T-cell (primary cell): Measurements from ENCODE around the gene GLRX. TPM values are rescaled to one million over a fixed set of nuclear protein-coding genes. Genes with fewer than 3 reads are reported as not detected.
A peak's percentile ranks its signal among the peaks of the same experiment; 100 is the strongest.
"Not testable (repeated sequence)": the region's sequence is repeated elsewhere in the genome, so short reads cannot be mapped to it uniquely, and the experiment has no call there.

Experiments used
- ATAC-seq, 4 experiments: fragments of 200-7000 bp in 3 of 4; fragments of 150-1000 bp in 1 of 4; cut with Tn5 transposase; replicated peaks in 1 of 4; 1 replicate in 3 of 4; 2 replicates in 1 of 4; pipeline ENCODE4 v1.10.0; 2021; ENCODE audit warnings: moderate library complexity in 3 of 4, mild to moderate bottlenecking in 2 of 4, moderate number of reproducible peaks in 1 of 4
- CTCF ChIA-PET, 2 donors: fragments of 300-600 bp; sonication (Branson Sonifier 250); formaldehyde crosslinking; loops; one replicate each; lab custom pipeline; 2022; ENCODE audit warnings: antibody characterized with exemption in 2 of 2; lab: Charles Lee
- POLR2A ChIA-PET, 2 donors: fragments of 300-600 bp; sonication (Branson Sonifier 250); formaldehyde crosslinking; loops; one replicate each; lab custom pipeline; 2022; ENCODE audit warnings: antibody characterized with exemption in 2 of 2; lab: Charles Lee
- DNase-seq, 35 experiments: peaks; one replicate each; pipeline versions ENCODE4 v3.0.0 to v3.0.0-alpha.2; 2013 to 2023
- H3K27ac ChIP-seq: one replicate; pipeline ENCODE4 v1.5.1; 2013; ENCODE audit warnings: low read length
- H3K27me3 ChIP-seq, 2 experiments: replicated peaks in 1 of 2; 1 replicate in 1 of 2; 2 replicates in 1 of 2; pipeline versions ENCODE4 v1.6.1 to v1.7.0; 2013; ENCODE audit warnings: low read length in 1 of 2, mixed read lengths in 1 of 2; ENCODE audit not compliant: control insufficient read depth in 2 of 2, insufficient read depth in 2 of 2; ENCODE audit errors: extremely low read depth in 1 of 2
- H3K36me3 ChIP-seq, 2 donors: 1 replicate in 1 of 2; 2 replicates in 1 of 2; pipeline versions ENCODE4 v1.6.1 to v1.7.0; 2013; ENCODE audit warnings: low read length in 1 of 2; ENCODE audit not compliant: control insufficient read depth in 2 of 2, insufficient read depth in 1 of 2; ENCODE audit errors: extremely low read depth in 1 of 2
- H3K4me1 ChIP-seq, 2 experiments: 1 replicate in 1 of 2; 2 replicates in 1 of 2; pipeline versions ENCODE4 v1.6.1 to v1.7.0; 2013; ENCODE audit warnings: low read length in 2 of 2, mixed read lengths in 1 of 2; ENCODE audit not compliant: insufficient read depth in 2 of 2, control insufficient read depth in 1 of 2; ENCODE audit errors: extremely low read depth in 1 of 2
- H3K4me3 ChIP-seq, 2 donors: 1 replicate in 1 of 2; 2 replicates in 1 of 2; pipeline versions ENCODE4 v1.5.1 to v1.7.0; 2013; ENCODE audit warnings: mild to moderate bottlenecking in 2 of 2, low read length in 1 of 2, moderate library complexity in 1 of 2; ENCODE audit not compliant: control insufficient read depth in 1 of 2; ENCODE audit errors: extremely low read depth in 1 of 2
- H3K9me3 ChIP-seq: 2 replicates; pipeline ENCODE4 v1.7.0; 2013
- H3K27ac Mint-ChIP-seq, 2 donors: one replicate each; pipeline ENCODE4 v1.8.0; 2020 to 2021; ENCODE audit warnings: mild to moderate bottlenecking in 2 of 2, mixed read lengths in 2 of 2
- H3K27me3 Mint-ChIP-seq, 2 donors: one replicate each; pipeline ENCODE4 v1.8.0; 2021 to 2022; ENCODE audit warnings: mixed read lengths in 2 of 2
- H3K36me3 Mint-ChIP-seq: one replicate; pipeline ENCODE4 v1.8.0; 2021; ENCODE audit warnings: mixed read lengths
- H3K4me1 Mint-ChIP-seq, 3 donors: one replicate each; pipeline ENCODE4 v1.8.0; 2020 to 2022; ENCODE audit warnings: mixed read lengths in 3 of 3, mild to moderate bottlenecking in 1 of 3
- H3K4me3 Mint-ChIP-seq, 3 donors: one replicate each; pipeline ENCODE4 v1.8.0; 2020 to 2022; ENCODE audit warnings: mild to moderate bottlenecking in 3 of 3, mixed read lengths in 3 of 3, moderate library complexity in 3 of 3
- H3K9me3 Mint-ChIP-seq, 3 donors: one replicate each; pipeline ENCODE4 v1.8.0; 2020 to 2022; ENCODE audit warnings: mixed read lengths in 3 of 3
- WGBS: methylation state at CpG from one replicate; pipeline ENCODE4 v1.1.5; 2013; ENCODE audit warnings: missing lambda C conversion rate; ENCODE audit not compliant: insufficient coverage; 5-methylcytosine and 5-hydroxymethylcytosine counted together
- total RNA-seq, 35 experiments: library from RNA in 6 of 35; stranded (reverse) in 6 of 35; fragments of 120-200 nt in 1 of 35; gene quantifications; one replicate each; pipeline versions ENCODE4 v1.2.1 to v1.2.4 and lab custom pipeline; 2013 to 2026

GLRX gene
- total RNA-seq, 5 donors from 2014 or later (not counting 1 experiment from before 2014, with no cell fraction given): 27.6 to 73.3 (median 56.8) TPM

DNA sequence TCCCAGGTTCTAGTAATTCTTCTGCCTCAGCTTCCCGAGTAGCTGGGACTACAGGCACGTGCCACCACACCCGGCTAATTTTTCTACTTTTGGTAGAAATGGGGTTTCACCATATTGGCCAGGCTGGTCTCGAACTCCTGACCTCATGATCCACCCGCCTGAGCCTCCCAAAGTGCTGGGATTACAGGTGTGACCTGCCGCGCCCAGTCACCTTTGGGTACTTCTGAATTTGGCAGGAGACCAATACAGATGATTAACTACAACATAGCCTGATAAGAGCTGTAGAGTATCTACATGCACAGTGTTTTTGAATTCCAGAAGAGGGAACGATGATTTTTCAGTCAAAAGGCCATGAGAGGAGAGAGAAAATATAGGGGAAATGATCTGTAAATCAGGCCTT is 9.5 kb downstream of the GLRX start:
- H3K36me3 Mint-ChIP-seq: peaks cover 41% of the 10 kb centered on the region
- H3K4me3 Mint-ChIP-seq, H3K4me3 ChIP-seq, H3K27ac ChIP-seq, H3K9me3 Mint-ChIP-seq, H3K27me3 ChIP-seq, H3K9me3 ChIP-seq, DNase-seq, CTCF ChIA-PET, H3K27me3 Mint-ChIP-seq, ATAC-seq: not testable (repeated sequence)
- peak overlapping the region; percentile 4 to 98 for H3K27ac Mint-ChIP-seq
- peaks cover 65 to 76% of the 10 kb centered on the region in 2 experiments for H3K4me1 ChIP-seq
- H3K4me1 Mint-ChIP-seq: peaks cover 94 to 98% (median 97%) of the 10 kb centered on the region in 3 donors
- POLR2A ChIA-PET: interaction anchor here (0.6 to 1.4 kb wide), 3 partner anchors 9 to 138 kb away, joined by 3 to 5 read pairs (median 4); no protein-coding TSS in a partner anchor
- H3K36me3 ChIP-seq: peaks cover 4 to 62% of the 10 kb centered on the region in 2 donors
- WGBS: 100% methylated on average over 4 of the region's 8 CpGs

DNA sequence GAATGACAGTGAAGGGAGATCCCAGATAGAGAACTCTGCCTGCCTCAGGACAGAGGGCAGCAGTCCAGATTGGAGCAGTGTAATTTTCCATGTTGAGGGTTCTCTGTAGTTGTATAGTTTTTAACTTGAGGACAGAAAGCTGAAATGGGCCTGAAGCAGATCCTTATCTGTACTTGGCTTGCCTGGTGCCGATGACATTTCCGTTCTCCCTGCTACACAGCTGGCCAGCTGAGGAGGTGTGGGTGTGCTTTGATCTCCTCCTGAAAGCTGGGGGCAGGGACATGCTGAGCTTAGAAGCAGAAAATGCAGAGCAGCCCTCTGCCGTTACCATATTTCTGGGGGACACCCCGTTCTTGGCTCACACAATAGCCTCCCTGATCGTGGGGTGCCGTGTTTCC is 10.5 kb downstream of the GLRX start:
- H3K36me3 ChIP-seq: peaks cover 4 to 56% of the 10 kb centered on the region in 2 donors
- H3K27ac ChIP-seq: peak overlapping the region; percentile 37
- Mint-ChIP-seq H3K4me3 (peak overlapping the region in 2 of 3 donors; percentile 28 to 67), H3K36me3 (peaks cover 41% of the 10 kb centered on the region), H3K4me1 (peaks cover 90 to 95% (median 94%) of the 10 kb centered on the region in 3 donors), H3K27ac (peak overlapping the region; percentile 95 to 98), H3K9me3 (no peaks in the 10 kb centered on the region), H3K27me3 (no peaks in the 10 kb centered on the region)
- DNase-seq (peak in 8 of 35 experiments; percentile 13 to 49 (median 22)), ATAC-seq (peak in 1 of 4 experiments; percentile 8)
- peaks cover 62 to 74% of the 10 kb centered on the region in 2 experiments for H3K4me1 ChIP-seq
- H3K9me3 ChIP-seq: no peaks in the 10 kb centered on the region
- CTCF ChIA-PET: interaction anchor here in 1 of 2 donors (1.2 kb wide), 2 partner anchors 11 to 31 kb away, joined by 3 to 4 read pairs; partner anchors contain the start of gene GLRX
- POLR2A ChIA-PET: interaction anchor here (0.6 to 1.4 kb wide), 2 partner anchors 10 to 11 kb away, joined by 3 to 4 read pairs; partner anchors contain the start of gene GLRX (in 1 of the 2)
- no peak overlapping the region for H3K4me3 ChIP-seq
- WGBS: 48% methylated on average over 4 of the region's 6 CpGs
- no peaks in the 10 kb centered on the region for H3K27me3 ChIP-seq

DNA sequence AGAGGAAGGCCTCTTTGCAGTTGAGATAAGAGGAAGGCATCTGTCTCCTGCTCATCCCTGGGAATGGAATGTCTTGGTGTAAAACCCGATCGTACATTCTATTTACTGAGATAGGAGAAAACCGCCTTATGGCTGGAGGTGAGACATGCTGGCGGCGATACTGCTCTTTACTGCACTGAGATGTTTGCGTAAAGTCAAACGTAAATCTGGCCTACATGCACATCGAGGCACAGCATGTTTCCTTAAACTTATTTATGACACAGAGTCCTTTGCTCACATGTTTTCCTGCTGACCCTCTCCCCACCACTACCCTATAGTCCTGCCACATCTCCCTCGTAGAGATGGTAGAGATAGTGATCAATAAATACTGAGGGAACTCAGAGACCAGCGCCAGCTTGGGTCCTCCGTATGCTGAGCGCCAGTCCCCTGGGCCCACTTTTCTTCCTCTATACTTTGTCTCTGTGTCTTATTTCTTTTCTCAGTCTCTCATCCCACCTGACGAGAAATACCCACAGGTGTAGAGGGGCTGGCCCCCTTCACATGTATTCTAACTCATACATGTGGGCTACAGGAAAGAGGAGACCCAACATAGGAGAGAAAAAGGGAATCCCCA is 11.0 kb downstream of the GLRX start:
- not testable (repeated sequence) for DNase-seq, H3K27me3 Mint-ChIP-seq, H3K9me3 ChIP-seq, H3K4me3 ChIP-seq, ATAC-seq, H3K9me3 Mint-ChIP-seq, H3K27me3 ChIP-seq
- ChIA-PET CTCF (interaction anchor here (1.2 to 4.4 kb wide), 5 partner anchors 12 to 33 kb away, joined by 3 to 45 read pairs (median 5); partner anchors contain the start of gene GLRX (in 1 of the 2)), POLR2A (interaction anchor here in 1 of 2 donors (1.8 kb wide), 1 partner anchor 10 kb away, joined by 6 read pairs; the partner anchor contains the start of gene GLRX)
- Histone ChIP-seq H3K4me1 (peaks cover 57 to 69% of the 10 kb centered on the region in 2 experiments), H3K27ac (peak overlapping the region; percentile 37), H3K36me3 (peaks cover 4 to 51% of the 10 kb centered on the region in 2 donors)
- H3K4me3 Mint-ChIP-seq: peak overlapping the region in 2 of 3 donors; percentile 28 to 73
- peaks cover 40% of the 10 kb centered on the region for H3K36me3 Mint-ChIP-seq
- H3K27ac Mint-ChIP-seq: peak overlapping the region; percentile 95 to 98
- WGBS: 80% methylated on average over 2 of the region's 13 CpGs
- peaks cover 85 to 91% (median 90%) of the 10 kb centered on the region in 3 donors for H3K4me1 Mint-ChIP-seq

DNA sequence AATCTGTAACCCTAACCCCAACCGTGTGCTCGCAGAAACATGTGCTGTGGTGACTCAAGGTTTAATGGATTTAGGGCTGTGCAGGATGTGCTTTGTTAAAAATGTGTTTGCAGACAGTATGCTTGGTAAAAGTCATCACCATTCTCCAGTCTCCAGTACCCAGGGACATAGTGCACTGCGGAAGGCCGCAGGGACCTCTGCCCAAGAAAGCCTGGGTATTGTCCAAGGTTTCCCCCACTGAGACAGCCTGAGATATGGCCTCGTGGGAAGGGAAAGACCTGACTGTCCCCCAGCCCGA is 11.5 kb downstream of the GLRX start:
- ChIA-PET CTCF (interaction anchor here (1.4 to 4.4 kb wide), 3 partner anchors 29 to 33 kb away, joined by 5 to 45 read pairs (median 6); no protein-coding TSS in a partner anchor), POLR2A (interaction anchor here in 1 of 2 donors (1.8 kb wide), 1 partner anchor 11 kb away, joined by 6 read pairs; the partner anchor contains the start of gene GLRX)
- not testable (repeated sequence) for DNase-seq, H3K9me3 Mint-ChIP-seq, H3K4me3 ChIP-seq, H3K27me3 ChIP-seq, H3K9me3 ChIP-seq, ATAC-seq, H3K27me3 Mint-ChIP-seq
- Histone ChIP-seq H3K36me3 (peaks cover 4 to 47% of the 10 kb centered on the region in 2 donors), H3K27ac (peak overlapping the region; percentile 88), H3K4me1 (peaks cover 56 to 64% of the 10 kb centered on the region in 2 experiments)
- Mint-ChIP-seq H3K36me3 (peaks cover 35% of the 10 kb centered on the region), H3K4me1 (peaks cover 80 to 86% (median 86%) of the 10 kb centered on the region in 3 donors), H3K27ac (peak overlapping the region; percentile 95 to 98), H3K4me3 (peak overlapping the region in 1 of 3 donors; percentile 73)
- WGBS: no CpG with 5 or more reads among the region's 6 CpGs

DNA sequence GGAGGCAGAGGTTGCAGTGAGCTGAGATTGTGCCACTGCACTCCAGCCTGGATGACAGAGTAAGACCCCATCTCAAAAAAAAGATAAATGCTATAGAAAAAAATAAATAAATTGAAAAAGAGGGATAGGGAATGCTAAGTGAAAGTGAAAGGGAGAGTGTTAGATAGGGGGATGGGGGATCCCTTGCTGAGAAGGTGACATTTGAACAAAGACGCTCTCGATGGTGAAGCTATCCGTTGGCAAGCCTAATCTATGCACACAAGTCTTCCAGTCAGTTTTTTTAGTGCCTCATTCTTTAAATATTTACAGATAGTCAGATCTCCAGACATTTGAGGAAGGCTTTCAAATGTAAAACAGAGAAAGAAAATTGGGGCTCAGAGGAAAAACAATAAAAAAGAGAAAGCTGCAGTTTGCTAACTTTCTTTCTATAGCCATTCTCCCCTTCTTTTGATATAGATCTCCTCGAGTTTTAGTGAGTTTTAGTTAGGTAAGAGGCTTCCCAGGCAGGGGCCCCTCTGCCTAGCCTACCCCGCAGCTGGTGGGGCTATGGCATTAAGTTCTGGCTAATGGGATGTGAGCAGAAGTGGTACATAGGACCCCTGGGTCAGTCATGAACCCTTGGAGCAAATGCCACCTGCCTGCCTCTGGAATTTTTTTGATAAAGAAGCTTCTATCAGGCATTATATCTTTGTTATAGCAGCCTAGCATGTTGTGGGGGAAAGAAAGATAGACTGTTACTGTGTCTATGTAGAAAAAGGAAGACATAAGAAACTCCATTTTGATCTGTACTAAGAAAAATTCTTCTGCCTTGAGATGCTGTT is 12.0 kb downstream of the GLRX start:
- peaks cover 52 to 60% of the 10 kb centered on the region in 2 experiments for H3K4me1 ChIP-seq
- peaks cover 30% of the 10 kb centered on the region for H3K36me3 Mint-ChIP-seq
- no peaks in the 10 kb centered on the region for H3K9me3 Mint-ChIP-seq
- peak in 1 of 35 experiments; percentile 49 for DNase-seq
- WGBS: no CpG with 5 or more reads among the region's 5 CpGs
- no peaks in the 10 kb centered on the region for H3K27me3 Mint-ChIP-seq
- H3K4me3 Mint-ChIP-seq: peak overlapping the region; percentile 58 to 73 (median 66)
- no peaks in the 10 kb centered on the region for H3K27me3 ChIP-seq
- peak overlapping the region in 1 of 2 donors; percentile 20 for H3K4me3 ChIP-seq
- H3K36me3 ChIP-seq: peaks cover 4 to 42% of the 10 kb centered on the region in 2 donors
- no peaks in the 10 kb centered on the region for H3K9me3 ChIP-seq
- H3K27ac Mint-ChIP-seq: peak overlapping the region; percentile 95 to 98
- CTCF ChIA-PET: interaction anchor here (1.3 to 4.4 kb wide), 5 partner anchors 7 to 34 kb away, joined by 3 to 45 read pairs (median 6); no protein-coding TSS in a partner anchor
- ATAC-seq: no peak
- POLR2A ChIA-PET: interaction anchor here (0.9 to 1.8 kb wide), 2 partner anchors 9 to 11 kb away, joined by 3 to 6 read pairs; partner anchors contain the start of gene GLRX (in 1 of the 2)
- peak overlapping the region; percentile 88 for H3K27ac ChIP-seq
- peaks cover 74 to 81% (median 80%) of the 10 kb centered on the region in 3 donors for H3K4me1 Mint-ChIP-seq
